ENCODE measurements around the gene NFKBIE. TPM values are rescaled to one million over a fixed set of nuclear protein-coding genes. Genes with fewer than 3 reads are reported as not detected.
A peak's percentile ranks its signal among the peaks of the same experiment; 100 is the strongest.

The NFKBIE gene
- polyA plus RNA-seq, 1 donor from 2014 or later: 16.8 TPM

- Histone ChIP-seq H2AFZ (ENCODE audit: low read depth, low read length) (peak within 1 kb of the TSS; percentile 94), H3K9ac (ENCODE audit: low read length) (peak within 1 kb of the TSS; percentile 96), H3K9me2 (ENCODE audit: insufficient read depth, low read length) (no peaks in the 10 kb centered on the region), H3F3A (ENCODE audit: insufficient read depth, low read length, poor library complexity, severe bottlenecking) (no peaks in the 10 kb centered on the region), H3K79me2 (replicated peaks; ENCODE audit: insufficient read depth, low read length) (peaks cover 21% of the 10 kb centered on the region), H3K36me3 (ENCODE audit: insufficient read depth, low read length) (no peaks in the 10 kb centered on the region), H3K27ac (ENCODE audit: low read length) (peak within 1 kb of the TSS; percentile 86), H4K20me1 (ENCODE audit: insufficient read depth) (no peaks in the 10 kb centered on the region), H3K27me3 (ENCODE audit: insufficient read depth, low read depth, low read length) (no peaks in the 10 kb centered on the region), H3K4me2 (ENCODE audit: low read length) (peak within 1 kb of the TSS; percentile 94), H3K9me3 (ENCODE audit: low read length) (no peaks in the 10 kb centered on the region), H3K4me3 (ENCODE audit: low read length) (peak within 1 kb of the TSS; percentile 98)
- no peak for TF ChIP-seq TAF1 (IDR thresholded peaks at IDR 0.05; ENCODE audit: low read depth)
- no peak for TF ChIP-seq EZH2 (IDR thresholded peaks at IDR 0.05; ENCODE audit: borderline replicate concordance, insufficient read depth, low read length, poor library complexity, severe bottlenecking)
- TF ChIP-seq SMC3 (conservative IDR thresholded peaks at IDR 0.05; ENCODE audit: poor library complexity): peak; percentile 70
- TF ChIP-seq CTCF (IDR thresholded peaks at IDR 0.05; ENCODE audit: poor library complexity, severe bottlenecking): peak; percentile 86
- peak; percentile 68 for TF ChIP-seq RAD21 (conservative IDR thresholded peaks at IDR 0.05)
- peak; percentile 49 for TF ChIP-seq POLR2AphosphoS5 (IDR thresholded peaks at IDR 0.05)
- peak; percentile 94 for TF ChIP-seq MXI1 (conservative IDR thresholded peaks at IDR 0.05; ENCODE audit: poor library complexity, severe bottlenecking)
- TF ChIP-seq REST (IDR thresholded peaks at IDR 0.05; ENCODE audit: borderline replicate concordance): peak; percentile 48
- TF ChIP-seq EP300 (conservative IDR thresholded peaks at IDR 0.05; ENCODE audit: poor library complexity, severe bottlenecking): peak; percentile 48
Measured at GRCh38 chr6:44257025-44257752, 8.2 kb downstream of the NFKBIE start, which contains the start of gene SLC35B2. SLC35B2 (minus strand) TSS chr6:44257528; CDS start chr6:44257410, 118 bp downstream.

GRCh38 chr6:44256775-44257024 lies 8.7 kb downstream of the NFKBIE start:
- no peaks in the 10 kb centered on the region for H3F3A ChIP-seq (ENCODE audit: insufficient read depth, low read length, poor library complexity, severe bottlenecking)
- H3K27ac ChIP-seq (ENCODE audit: low read length): peak overlapping the region; percentile 86
- no peaks in the 10 kb centered on the region for H3K9me2 ChIP-seq (ENCODE audit: insufficient read depth, low read length)
- H4K20me1 ChIP-seq (ENCODE audit: insufficient read depth): no peaks in the 10 kb centered on the region
- no peaks in the 10 kb centered on the region for H3K9me3 ChIP-seq (ENCODE audit: low read length)
- H3K79me2 ChIP-seq (replicated peaks; ENCODE audit: insufficient read depth, low read length): peaks cover 24% of the 10 kb centered on the region
- peaks cover 3% of the 10 kb centered on the region for H3K36me3 ChIP-seq (ENCODE audit: insufficient read depth, low read length)
- peak overlapping the region; percentile 96 for H3K9ac ChIP-seq (ENCODE audit: low read length)
- peak overlapping the region; percentile 98 for H3K4me3 ChIP-seq (ENCODE audit: low read length)
- H3K4me2 ChIP-seq (ENCODE audit: low read length): peak overlapping the region; percentile 94
- TF ChIP-seq RAD21 (conservative IDR thresholded peaks at IDR 0.05) (no peak), EP300 (conservative IDR thresholded peaks at IDR 0.05; ENCODE audit: poor library complexity, severe bottlenecking) (no peak), POLR2AphosphoS5 (IDR thresholded peaks at IDR 0.05) (no peak), CTCF (IDR thresholded peaks at IDR 0.05; ENCODE audit: poor library complexity, severe bottlenecking) (no peak), SMC3 (conservative IDR thresholded peaks at IDR 0.05; ENCODE audit: poor library complexity) (no peak), REST (IDR thresholded peaks at IDR 0.05; ENCODE audit: borderline replicate concordance) (no peak), TAF1 (IDR thresholded peaks at IDR 0.05; ENCODE audit: low read depth) (no peak), EZH2 (IDR thresholded peaks at IDR 0.05; ENCODE audit: borderline replicate concordance, insufficient read depth, low read length, poor library complexity, severe bottlenecking) (no peak), MXI1 (conservative IDR thresholded peaks at IDR 0.05; ENCODE audit: poor library complexity, severe bottlenecking) (no peak)
- H3K27me3 ChIP-seq (ENCODE audit: insufficient read depth, low read depth, low read length): no peaks in the 10 kb centered on the region
- peak overlapping the region; percentile 94 for H2AFZ ChIP-seq (ENCODE audit: low read depth, low read length)
